ENCODE measurements around the gene RPS6KB2.

GRCh38 chr11:67470337-67471002 is 42.2 kb downstream of the RPS6KB2 start:
- no peak for TF ChIP-seq POLR2A (IDR thresholded peaks at IDR 0.05; ENCODE audit: extremely low read depth, insufficient read length)
- TF ChIP-seq CTCF (IDR thresholded peaks at IDR 0.05; ENCODE audit: low read depth, low read length): no peak

Data from NB4 (cell line).